GM23338 (cell line): Measurements from ENCODE around the gene PRKAR1B. TPM values are rescaled to one million over a fixed set of nuclear protein-coding genes. Genes with fewer than 3 reads are reported as not detected.

Experiments used
- ATAC-seq: fragments of 200-7000 bp; cut with Tn5 transposase; 3 replicates; pipeline ENCODE4 v1.9.1; 2020
- DNase-seq: peaks from one replicate; pipeline ENCODE4 v3.0.0-alpha.2; 2015; ENCODE audit warnings: low spot score
- H2AFZ ChIP-seq: fragments of 200-600 bp; sonication (generic); 2 replicates; pipeline ENCODE4 v1.8.0; 2016; ENCODE audit warnings: antibody characterized with exemption, mild to moderate bottlenecking, moderate library complexity
- H3F3A ChIP-seq: fragments of 200-600 bp; sonication (generic); replicated peaks from 2 replicates; pipeline ENCODE4 v1.8.0; 2017; ENCODE audit warnings: antibody characterized with exemption, mixed run types, low read depth
- H3K27ac ChIP-seq: fragments of 200-600 bp; sonication (generic); 2 replicates; pipeline ENCODE4 v1.6.1; 2016; ENCODE audit warnings: low read depth
- H3K27me3 ChIP-seq: fragments of 200-600 bp; sonication (generic); 2 replicates; pipeline ENCODE4 v1.8.0; 2016; ENCODE audit warnings: mild to moderate bottlenecking, mixed run types, moderate library complexity; ENCODE audit not compliant: insufficient read depth
- H3K36me3 ChIP-seq: fragments of 200-600 bp; sonication (generic); 2 replicates; pipeline ENCODE4 v1.8.0; 2016; ENCODE audit warnings: mild to moderate bottlenecking; ENCODE audit not compliant: insufficient read depth
- H3K4me1 ChIP-seq: fragments of 200-600 bp; sonication (generic); 2 replicates; pipeline ENCODE4 v1.8.0; 2016; ENCODE audit warnings: mild to moderate bottlenecking, moderate library complexity; ENCODE audit not compliant: insufficient read depth
- H3K4me2 ChIP-seq: fragments of 200-600 bp; sonication (generic); 2 replicates; pipeline ENCODE4 v1.7.1; 2017; ENCODE audit warnings: mixed run types
- H3K4me3 ChIP-seq: fragments of 200-600 bp; sonication (generic); 2 replicates; pipeline ENCODE4 v1.6.1; 2016; ENCODE audit warnings: mixed run types
- H3K79me2 ChIP-seq: fragments of 200-600 bp; sonication (generic); replicated peaks from 2 replicates; pipeline ENCODE4 v1.8.0; 2017; ENCODE audit warnings: mild to moderate bottlenecking; ENCODE audit not compliant: insufficient read depth
- H3K9me2 ChIP-seq: fragments of 200-600 bp; sonication (generic); 2 replicates; pipeline ENCODE4 v1.8.0; 2017; ENCODE audit not compliant: insufficient read depth
- H4K20me1 ChIP-seq: fragments of 200-600 bp; sonication (generic); replicated peaks from 2 replicates; pipeline ENCODE4 v1.8.0; 2017; ENCODE audit warnings: mild to moderate bottlenecking; ENCODE audit not compliant: insufficient read depth
- H3K27ac Mint-ChIP-seq: 2 replicates; pipeline ENCODE4 v1.8.0; 2020; ENCODE audit warnings: inconsistent platforms, mild to moderate bottlenecking, moderate library complexity, mixed read lengths
- H3K27me3 Mint-ChIP-seq: 3 replicates; pipeline ENCODE4 v1.8.0; 2022; ENCODE audit warnings: low read depth, mild to moderate bottlenecking, moderate library complexity, mixed read lengths, inconsistent platforms; ENCODE audit not compliant: insufficient read depth, poor library complexity
- H3K36me3 Mint-ChIP-seq: 3 replicates; pipeline ENCODE4 v1.8.0; 2021; ENCODE audit warnings: low read depth, mild to moderate bottlenecking, inconsistent platforms, moderate library complexity, mixed read lengths
- H3K4me1 Mint-ChIP-seq: 3 replicates; pipeline ENCODE4 v1.8.0; 2020; ENCODE audit warnings: mild to moderate bottlenecking, inconsistent platforms, mixed read lengths
- H3K4me3 Mint-ChIP-seq: 3 replicates; pipeline ENCODE4 v1.8.0; 2021; ENCODE audit warnings: moderate library complexity, mild to moderate bottlenecking, inconsistent platforms, mixed read lengths
- H3K9me3 Mint-ChIP-seq: 3 replicates; pipeline ENCODE4 v1.8.0; 2020; ENCODE audit warnings: moderate library complexity, mild to moderate bottlenecking, inconsistent platforms, mixed read lengths
- EZH2 ChIP-seq: fragments of 200-600 bp; sonication (generic); IDR thresholded peaks from one replicate; pipeline ENCODE4 v1.8.0; 2017; ENCODE audit warnings: antibody characterized with exemption, mild to moderate bottlenecking, low read depth; ENCODE audit not compliant: unreplicated experiment
- NANOG ChIP-seq: IDR thresholded peaks from 2 replicates; pipeline ENCODE4 v1.6.1; 2016; ENCODE audit warnings: antibody characterized with exemption, borderline replicate concordance
- ZNF114 ChIP-seq: fragments of 250-450 bp; sonication (Bioruptor Pico); IDR thresholded peaks from 2 replicates; pipeline ENCODE4 v1.5.0; 2020; ENCODE audit warnings: mild to moderate bottlenecking, moderate library complexity
- polyA plus RNA-seq: library from polyadenylated mRNA; unstranded; fragments of >200 nt; fragmentation: Nextera tagmentation; extraction: Ambion mirVana; gene quantifications from 2 replicates; pipeline ENCODE4 v1.2.1, GENCODE V29; 2016
- total RNA-seq: library from RNA; depleted of rRNA; stranded (reverse); fragments of >200 nt; shearing (Covaris generic); gene quantifications from 2 replicates; pipeline ENCODE4 v1.2.3, GENCODE V29; 2014; rRNA removed

Gene PRKAR1B
- total and polyA plus RNA-seq, 2 experiments from 2014 or later, result 35.7 to 36.7 TPM

DNA sequence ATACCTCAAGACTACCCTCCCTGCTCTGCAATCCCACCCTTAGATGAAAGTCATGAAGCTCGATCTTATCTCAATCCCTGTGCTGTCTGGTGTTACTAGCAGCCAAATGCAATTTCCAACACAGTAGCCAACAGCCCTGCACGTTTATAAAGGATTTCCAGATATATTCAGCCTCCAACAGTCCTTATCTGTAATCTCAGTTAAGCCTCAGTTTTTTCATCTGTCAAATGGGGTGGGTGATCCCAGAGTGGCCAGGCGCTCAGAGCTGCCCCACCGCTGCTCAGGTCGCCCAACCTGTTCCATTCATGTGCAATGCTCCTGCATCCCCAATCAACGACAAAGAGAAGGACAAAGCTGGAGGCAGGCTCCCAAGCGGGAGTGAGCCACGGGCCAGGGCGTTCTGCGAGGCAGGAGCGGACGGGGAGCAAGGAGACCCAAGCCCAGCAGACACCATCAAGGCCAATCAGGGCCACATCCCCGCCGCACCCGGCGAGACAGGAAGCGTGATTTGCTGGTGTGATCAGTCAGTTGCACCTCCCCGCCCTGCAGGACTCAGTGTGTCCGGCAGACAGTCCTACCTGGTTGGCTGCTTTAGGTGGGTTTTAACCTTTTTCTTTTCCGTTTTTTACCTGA, 227.1 kb downstream of the PRKAR1B start:
- no peaks in the 10 kb centered on the region for H3K9me3 Mint-ChIP-seq
- no peaks in the 10 kb centered on the region for H3K27me3 ChIP-seq
- no peak overlapping the region for H3K4me3 ChIP-seq
- H3K27me3 Mint-ChIP-seq, result peaks cover 7% of the 10 kb centered on the region
- H3K9me2 ChIP-seq, result no peaks in the 10 kb centered on the region
- H3K4me2 ChIP-seq, result no peak overlapping the region
- ATAC-seq, result no peak
- H3K79me2 ChIP-seq, result no peaks in the 10 kb centered on the region
- H3K4me1 ChIP-seq, result no peaks in the 10 kb centered on the region
- no peak overlapping the region for H3K4me3 Mint-ChIP-seq
- peaks cover 5% of the 10 kb centered on the region for H4K20me1 ChIP-seq
- TF ChIP-seq ZNF114, result no peak
- TF ChIP-seq NANOG, result no peak
- no peak for TF ChIP-seq EZH2
- DNase-seq, result no peak
- no peak overlapping the region for H2AFZ ChIP-seq
- no peak overlapping the region for H3K27ac ChIP-seq
- peaks cover 71% of the 10 kb centered on the region for H3K36me3 Mint-ChIP-seq
- H3K4me1 Mint-ChIP-seq, result peaks cover 18% of the 10 kb centered on the region; the same call in 2 of the 3 replicates
- no peak overlapping the region for H3K27ac Mint-ChIP-seq
- no peaks in the 10 kb centered on the region for H3F3A ChIP-seq
- no peaks in the 10 kb centered on the region; the same call in 1 of the 2 replicates for H3K36me3 ChIP-seq

Other genes with a start within 250 kb of the PRKAR1B start
- gene PDGFA, start 207.4 kb downstream of the PRKAR1B start, total RNA-seq, result 32.2 and 43.1 TPM in 2 replicates
- 35.6 and 39.5 TPM in 2 replicates for gene PDGFA, start 207.4 kb downstream of the PRKAR1B start, polyA plus RNA-seq
- gene DNAAF5, start 582 bp downstream of the PRKAR1B start, total RNA-seq, result 74.0 and 86.7 TPM in 2 replicates
- gene DNAAF5, start 582 bp downstream of the PRKAR1B start, polyA plus RNA-seq, result 20.4 and 20.9 TPM in 2 replicates
- 143 and 145 TPM in 2 replicates for gene SUN1, start 105.2 kb upstream of the PRKAR1B start, total RNA-seq
- gene SUN1, start 105.2 kb upstream of the PRKAR1B start, polyA plus RNA-seq, result 57.9 and 63.3 TPM in 2 replicates
- gene GET4, start 149.3 kb upstream of the PRKAR1B start, total RNA-seq, result 55.0 and 79.1 TPM in 2 replicates
- 48.0 and 54.5 TPM in 2 replicates for gene GET4, start 149.3 kb upstream of the PRKAR1B start, polyA plus RNA-seq
- gene ADAP1, start 227.4 kb upstream of the PRKAR1B start, total RNA-seq, result 4.3 and 9.6 TPM in 2 replicates
- 1.9 and 2.2 TPM in 2 replicates for gene ADAP1, start 227.4 kb upstream of the PRKAR1B start, polyA plus RNA-seq
- 6.2 and 11.7 TPM in 2 replicates for gene COX19, start 248.3 kb upstream of the PRKAR1B start, total RNA-seq
- gene COX19, start 248.3 kb upstream of the PRKAR1B start, polyA plus RNA-seq, result 12.6 and 13.9 TPM in 2 replicates